GM18861 (cell line): ENCODE data around the gene CARS1.
"Not testable (repeated sequence)": the region's sequence is repeated elsewhere in the genome, so short reads cannot be mapped to it uniquely, and the experiment has no call there.

Experiments used
- ATAC-seq: cut with Tn5 transposase; IDR thresholded peaks from one replicate; pipeline ENCODE4 v1.9.1; 2021; ENCODE audit not compliant: unreplicated experiment

Gene CARS1

DNA sequence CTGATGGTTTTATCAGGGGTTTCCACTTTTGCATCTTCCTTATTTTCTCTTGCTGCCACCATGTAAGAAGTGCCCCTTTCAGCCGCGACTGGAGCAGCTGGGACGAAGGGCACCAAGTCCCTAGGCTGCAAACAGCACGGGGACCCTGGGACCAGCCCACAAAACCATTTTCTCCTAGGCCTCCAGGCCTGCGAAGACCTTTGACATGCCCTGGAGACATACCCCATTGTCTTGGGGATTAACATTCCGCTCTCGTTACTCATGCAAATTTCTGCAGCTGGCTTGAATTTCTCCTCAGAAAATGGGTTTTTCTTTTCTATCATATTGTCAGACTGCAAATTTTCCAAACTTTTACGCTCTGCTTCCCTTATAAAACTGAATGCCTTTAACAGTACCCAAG lies 6.7 kb upstream of the CARS1 start:
- not testable (repeated sequence) for ATAC-seq

DNA sequence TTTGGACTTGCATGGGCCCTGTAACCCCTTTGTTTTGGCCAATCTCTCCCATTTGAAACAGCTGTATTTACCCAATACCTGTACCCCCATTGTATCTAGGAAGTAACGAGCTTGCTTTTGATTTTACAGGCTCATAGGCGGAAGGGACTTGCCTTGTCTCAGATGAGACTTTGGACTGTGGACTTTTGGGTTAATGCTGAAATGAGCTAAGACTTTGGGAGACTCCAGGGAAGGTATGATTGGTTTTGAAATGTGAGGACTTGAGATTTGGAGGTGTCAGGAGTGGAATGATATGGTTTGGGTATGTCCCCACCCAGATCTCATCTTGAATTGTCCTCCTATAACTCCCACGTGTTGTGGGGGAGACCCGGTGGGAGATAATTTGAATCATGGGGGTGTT lies 6.2 kb upstream of the CARS1 start:
- not testable (repeated sequence) for ATAC-seq

DNA sequence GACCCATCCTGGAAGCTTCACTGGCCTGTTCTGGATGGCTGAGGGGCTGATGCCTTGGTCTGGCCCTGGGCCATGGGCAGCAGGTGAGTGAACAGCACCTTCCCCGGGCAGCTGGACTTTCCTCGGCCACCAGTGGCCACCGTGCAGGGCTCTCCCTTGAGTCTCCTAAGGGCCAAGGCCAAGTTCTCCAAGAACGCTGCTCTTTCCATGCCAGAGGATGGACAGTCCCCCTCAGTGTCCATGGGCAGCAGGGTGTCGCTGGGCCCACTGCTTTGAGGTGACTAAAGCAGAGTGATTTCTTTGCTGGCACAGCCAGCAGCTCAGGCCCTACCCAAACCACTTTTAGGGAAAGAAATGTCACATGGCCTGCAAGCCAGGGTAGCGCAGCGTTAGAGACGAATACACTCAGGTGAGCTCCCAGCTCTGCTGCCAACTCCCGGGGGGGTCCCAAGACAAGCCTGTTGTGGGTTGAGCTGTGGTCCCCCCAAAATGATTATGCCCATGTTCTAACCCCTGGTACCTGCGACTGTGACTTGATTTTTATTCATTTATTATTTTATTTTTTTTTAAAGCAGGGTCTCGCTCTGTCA lies 3.3 kb upstream of the CARS1 start:
- no peak for ATAC-seq

DNA sequence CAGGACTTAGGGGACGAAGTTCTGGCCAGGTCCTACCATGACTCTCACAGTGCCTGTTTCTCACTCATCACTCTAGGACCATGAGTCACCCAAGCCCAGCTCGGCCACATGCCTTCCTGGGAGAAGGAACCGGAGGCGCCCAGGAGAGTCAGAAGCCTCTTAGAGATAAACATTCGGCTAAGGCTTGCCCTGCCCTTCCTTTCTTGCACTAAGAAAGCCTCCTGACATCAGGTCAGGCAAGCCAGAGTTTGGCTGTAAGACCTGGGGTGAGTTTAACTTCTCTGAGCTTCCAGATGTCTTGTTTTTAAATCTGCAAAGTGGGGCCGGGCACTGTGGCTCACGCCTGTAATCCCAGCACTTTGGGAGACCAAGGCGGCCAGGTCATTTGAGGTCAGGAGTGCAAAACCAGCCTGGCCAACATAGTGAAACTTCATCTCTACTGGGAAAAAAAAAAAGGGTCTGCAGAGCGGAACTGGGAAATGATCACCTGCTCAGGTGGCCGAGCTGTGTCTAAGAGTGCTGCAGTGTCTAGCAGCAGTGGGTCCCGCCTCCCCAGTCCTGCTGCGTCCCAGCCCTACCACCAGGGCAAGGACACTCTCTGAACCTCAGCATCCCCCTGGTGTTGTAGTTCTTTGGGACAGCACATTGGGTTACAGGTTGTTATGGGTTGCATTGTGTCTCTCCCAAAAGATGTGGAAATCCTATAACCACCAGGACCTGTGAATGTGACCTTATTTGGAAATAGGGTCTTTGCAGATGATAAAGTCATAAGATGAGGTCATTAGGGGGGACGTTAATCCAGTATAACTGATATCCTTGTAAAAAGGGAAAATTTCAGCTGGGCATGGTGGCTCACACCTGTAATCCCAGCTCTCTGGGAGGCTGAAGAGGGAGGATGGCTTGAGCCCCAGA lies 1.8 kb upstream of the CARS1 start:
- no peak for ATAC-seq

- ATAC-seq, result no peak
Observed at GRCh38 chr11:3056296-3057068, 741 bp downstream of the CARS1 start.

- ATAC-seq, result no peak
Observed at GRCh38 chr11:3055891-3056290, 1.3 kb downstream of the CARS1 start.

DNA sequence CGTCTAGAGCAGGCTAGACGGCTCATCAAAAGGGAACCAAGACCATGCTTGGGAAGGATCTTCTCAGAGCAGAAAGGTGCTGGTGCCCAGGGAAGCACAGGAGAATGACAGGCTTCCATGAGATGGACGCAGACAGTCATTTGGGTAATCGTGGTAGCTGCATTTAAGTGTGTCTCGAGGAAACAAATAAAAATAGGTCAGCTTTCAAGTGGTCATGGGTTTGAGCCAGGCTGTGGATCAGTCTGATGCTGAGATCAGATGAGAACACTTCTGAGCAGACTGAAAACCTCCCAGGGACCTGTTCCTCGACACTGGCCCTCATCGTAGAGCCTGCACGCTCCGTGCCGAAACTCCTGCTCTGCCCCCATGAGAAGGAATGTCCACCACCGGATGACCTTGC lies 4.7 kb downstream of the CARS1 start:
- no peak for ATAC-seq

- no peak for ATAC-seq
Observed at GRCh38 chr11:3052109-3052479, 5.1 kb downstream of the CARS1 start.

GRCh38 chr11:3051196-3052108 lies 5.8 kb downstream of the CARS1 start:
- no peak for ATAC-seq

DNA sequence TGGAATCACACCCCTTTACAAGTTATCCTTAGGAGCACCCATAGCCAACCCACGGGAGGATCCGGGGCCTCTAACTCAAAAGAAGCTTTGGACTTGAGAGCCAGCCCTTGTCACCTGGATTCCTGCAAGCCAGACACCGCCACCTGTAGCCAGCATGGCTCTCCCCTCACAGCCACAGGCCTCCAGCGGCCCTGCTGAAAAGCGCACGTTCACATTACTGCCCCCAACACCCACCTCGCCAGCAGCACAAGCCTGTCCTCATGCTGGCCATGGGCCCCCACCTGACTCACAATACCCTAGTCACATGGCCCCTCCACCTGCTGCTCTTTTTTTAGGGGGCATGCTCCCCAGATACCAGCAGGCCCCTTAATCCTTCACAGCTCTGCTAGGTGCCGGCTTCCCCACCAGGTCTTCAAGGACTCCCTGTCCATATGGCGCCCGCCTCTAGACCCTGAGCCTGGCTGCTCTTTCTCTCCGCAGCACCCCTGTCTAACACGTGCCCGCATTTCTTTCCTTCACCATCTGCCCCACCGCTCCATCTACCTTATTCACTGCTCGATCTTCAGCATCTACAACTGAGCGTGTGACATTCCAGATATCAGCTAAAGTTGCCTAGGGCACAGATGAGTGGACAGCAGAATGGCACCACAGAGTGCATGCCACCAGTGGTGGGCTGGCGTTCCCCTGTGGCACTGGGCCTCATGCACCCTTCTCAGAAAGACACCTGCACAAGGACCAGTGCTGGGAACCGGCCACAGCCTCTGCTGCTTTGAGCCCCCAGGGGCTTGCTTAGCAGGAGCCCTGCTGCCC lies 6.6 kb downstream of the CARS1 start:
- no peak for ATAC-seq

DNA sequence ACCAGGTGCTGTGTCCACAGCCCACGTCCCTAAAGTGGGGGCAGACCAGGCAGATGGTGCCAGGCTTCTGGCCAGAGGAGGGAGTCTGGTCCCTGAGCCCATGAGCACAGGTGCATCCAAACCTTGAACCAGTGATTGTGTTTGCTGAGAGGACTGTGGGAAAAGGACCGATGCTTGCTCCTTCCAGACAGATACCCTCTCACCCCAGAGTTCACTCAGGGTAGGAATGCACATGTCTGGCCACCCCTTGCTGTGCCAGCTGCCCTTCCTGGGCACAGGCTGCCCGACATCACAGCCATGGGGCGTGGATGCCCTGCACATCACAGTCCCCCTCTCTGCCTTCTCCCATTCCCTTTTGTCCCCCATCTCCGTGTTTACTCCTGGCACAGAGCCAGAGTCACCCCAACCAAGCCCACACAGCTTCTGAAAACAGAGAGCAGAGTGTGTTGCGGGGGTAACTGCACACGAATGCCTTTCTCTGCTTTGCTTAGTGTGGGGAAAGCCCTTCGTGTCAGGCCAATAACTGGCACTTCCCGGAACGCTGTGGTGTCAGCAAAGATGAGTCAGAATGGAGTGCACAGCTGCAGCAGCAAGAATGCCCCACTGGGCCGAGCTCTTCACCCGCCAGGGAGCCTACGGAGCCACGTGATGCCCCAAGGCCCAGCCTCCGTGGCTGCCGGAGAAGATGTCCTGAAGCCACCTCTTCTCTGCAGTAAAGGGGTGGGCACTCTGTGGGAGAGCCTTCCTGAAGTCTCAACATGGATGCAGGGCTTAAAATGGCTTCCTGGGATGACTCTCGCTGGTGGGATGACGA lies 7.6 kb downstream of the CARS1 start:
- peak; percentile 84 for ATAC-seq

- ATAC-seq, result no peak
Observed at GRCh38 chr11:3047637-3048036, 9.6 kb downstream of the CARS1 start.

GRCh38 chr11:3046641-3047040 lies 10.6 kb downstream of the CARS1 start:
- ATAC-seq, result no peak

GRCh38 chr11:3046190-3046589 lies 11.0 kb downstream of the CARS1 start:
- no peak for ATAC-seq

DNA sequence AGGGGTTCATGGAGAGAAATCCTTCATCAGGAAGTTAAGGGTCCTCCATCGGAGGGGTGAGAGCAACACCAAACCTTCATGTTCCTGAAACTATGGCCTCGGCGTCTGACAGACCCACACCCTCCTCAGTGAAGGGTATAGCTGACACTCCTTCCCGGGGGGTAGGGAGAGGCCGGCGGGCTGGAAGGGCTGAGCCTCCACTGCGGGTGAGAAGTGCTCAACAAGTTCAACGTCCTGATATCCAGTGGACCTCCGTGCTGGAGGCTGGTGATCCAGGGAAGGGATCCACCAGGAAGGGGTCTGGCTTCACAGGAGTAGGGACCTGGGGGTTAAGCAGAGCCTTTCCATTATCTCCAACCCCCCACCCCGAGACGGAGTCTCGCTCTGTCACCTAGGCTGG lies 12.3 kb downstream of the CARS1 start:
- no peak for ATAC-seq

DNA sequence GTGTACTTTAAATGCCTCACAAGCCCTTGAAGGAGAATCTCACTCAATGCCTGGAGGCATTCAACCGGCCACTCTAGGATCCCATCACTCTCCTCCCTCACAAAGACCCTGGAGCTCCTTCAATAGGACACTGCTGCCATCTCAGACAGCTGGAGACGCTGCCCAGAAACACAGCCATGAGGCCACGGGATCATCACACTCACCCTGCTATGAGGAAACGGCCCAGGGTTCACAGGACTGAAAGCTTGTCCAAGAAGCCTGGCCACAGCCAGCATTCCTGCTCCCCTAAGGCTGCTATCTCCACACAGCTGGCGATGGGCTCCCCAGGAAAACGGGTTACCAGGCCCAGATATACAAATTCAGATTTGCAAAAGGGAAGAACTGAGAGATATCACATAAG lies 13.2 kb downstream of the CARS1 start:
- no peak for ATAC-seq

DNA sequence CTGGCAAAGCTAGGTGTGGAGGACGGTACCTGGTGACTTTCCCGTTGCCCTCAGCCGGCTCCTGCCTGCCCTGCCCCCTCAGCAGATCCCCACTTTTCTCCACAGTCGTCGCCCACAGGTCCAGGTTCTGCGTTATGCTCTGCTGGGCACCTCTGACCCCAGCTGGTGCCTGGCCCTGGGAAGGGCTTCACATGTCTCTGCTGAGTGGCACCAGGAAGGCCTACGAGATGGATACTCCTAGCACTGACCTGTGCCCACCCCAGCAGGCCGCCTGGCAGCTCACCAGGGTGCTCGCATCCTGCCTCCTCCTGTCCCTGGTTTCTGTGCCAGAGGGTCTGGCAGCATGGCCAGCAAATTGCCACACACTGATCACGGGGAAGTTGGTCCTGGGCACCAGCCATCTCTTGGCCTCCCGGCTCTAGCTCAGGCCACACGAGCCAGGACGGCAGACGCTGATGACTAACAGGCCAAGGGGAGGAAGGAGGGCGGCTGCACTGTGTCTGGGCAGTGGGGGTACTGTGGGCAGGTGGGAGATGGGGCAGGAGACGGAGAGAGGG lies 13.8 kb downstream of the CARS1 start:
- ATAC-seq, result no peak

DNA sequence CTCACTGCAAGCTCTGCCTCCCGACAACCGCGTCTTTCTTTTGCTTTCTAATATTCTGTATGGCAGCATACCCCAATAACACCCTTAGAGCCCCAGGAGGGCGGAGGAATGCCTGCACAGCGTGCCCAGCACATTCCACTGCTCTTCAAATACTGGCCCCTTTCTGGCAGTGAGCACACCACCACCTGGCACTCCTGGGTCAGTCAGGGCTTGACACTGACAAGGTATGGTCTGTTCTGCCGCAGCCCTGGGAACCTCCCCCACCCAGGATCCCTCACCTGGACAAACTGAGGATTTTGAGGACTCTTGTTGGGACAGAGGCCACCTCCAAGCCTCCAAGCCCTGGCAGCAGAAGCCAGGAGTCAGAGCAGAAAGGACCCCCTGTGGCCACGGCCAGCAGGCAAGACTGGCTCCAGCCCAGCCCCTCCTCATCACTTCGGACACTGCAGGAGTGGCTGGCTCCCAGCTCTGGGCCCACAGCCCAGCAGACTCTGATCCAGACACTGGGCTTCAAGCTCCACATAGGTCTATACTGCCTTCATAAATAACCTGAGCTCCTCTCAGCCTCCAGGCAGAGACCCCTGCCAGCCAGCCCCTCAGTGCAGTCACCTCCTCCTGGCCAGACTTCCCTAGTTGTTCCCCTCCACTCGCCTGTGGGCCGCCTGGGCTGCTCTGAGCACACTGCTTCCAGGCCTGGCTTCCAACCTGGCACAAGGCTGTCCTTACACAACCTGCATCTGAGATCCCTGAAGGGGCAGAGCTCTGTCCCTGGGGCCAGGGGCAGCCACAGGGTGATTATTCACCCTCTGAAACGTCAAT lies 14.5 kb downstream of the CARS1 start:
- ATAC-seq, result no peak
